ENCODE results near the gene ESPN.

DNA sequence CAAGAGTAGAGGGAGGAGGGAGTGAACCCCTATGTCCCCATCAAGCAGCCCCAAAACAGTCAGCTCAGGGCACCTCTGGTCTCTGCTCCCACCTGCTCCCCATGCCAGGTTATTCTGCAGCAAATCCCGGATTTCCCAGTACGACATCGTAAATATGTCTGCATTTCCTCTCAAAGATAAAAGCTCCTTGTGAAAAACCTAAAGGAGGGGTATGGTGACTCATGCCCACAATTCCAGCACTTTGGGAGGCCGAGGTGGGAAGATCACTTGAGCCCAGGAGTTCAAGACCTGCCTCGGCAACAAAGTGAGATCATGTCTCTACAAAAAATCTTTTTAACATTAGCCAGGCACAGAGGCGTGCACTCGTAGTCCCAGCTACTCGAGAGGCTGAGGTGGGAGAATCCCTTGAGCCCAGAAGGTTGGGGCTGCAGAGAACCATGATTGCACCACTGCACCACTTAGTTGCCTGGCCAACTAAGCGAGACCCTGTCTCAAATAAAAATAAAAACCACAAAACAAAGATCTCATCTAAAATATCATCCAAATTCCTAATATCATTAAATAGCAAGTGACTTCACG, 38.1 kb upstream of the ESPN start:
- TF ChIP-seq POLR2A (IDR thresholded peaks at IDR 0.05): no peak
- no peak for TF ChIP-seq CTCF (IDR thresholded peaks at IDR 0.05 in 8 of 11, conservative IDR thresholded peaks at IDR 0.05 in 3 of 11)
- no peak for TF ChIP-seq POLR2AphosphoS5 (IDR thresholded peaks at IDR 0.05)

Measured in spleen (tissue), 7 donors.